Liver (tissue), 9 donors: ENCODE measurements around the gene GANC. TPM values are rescaled to one million over a fixed set of nuclear protein-coding genes. Genes with fewer than 3 reads are reported as not detected.

Source experiments
- DNase-seq: peaks from one replicate; pipeline ENCODE4 v3.0.0-alpha.2; 2017; ENCODE audit warnings: low spot score
- H3K27ac ChIP-seq, 2 donors: one replicate each; pipeline ENCODE4 v1.7.0; 2013; ENCODE audit warnings: inconsistent platforms in 2 of 2, low read length in 2 of 2, control low read depth in 1 of 2, low read depth in 1 of 2, mild to moderate bottlenecking in 1 of 2
- H3K27me3 ChIP-seq, 4 donors: one replicate each; pipeline versions ENCODE4 v1.6.1 to v1.7.0; 2013; ENCODE audit warnings: low read length in 3 of 4, inconsistent platforms in 1 of 4, mild to moderate bottlenecking in 1 of 4, moderate library complexity in 1 of 4; ENCODE audit not compliant: control insufficient read depth in 4 of 4, insufficient read depth in 4 of 4
- H3K36me3 ChIP-seq, 4 donors: one replicate each; pipeline versions ENCODE4 v1.6.1 to v1.7.0; 2013; ENCODE audit warnings: low read length in 3 of 4, mild to moderate bottlenecking in 3 of 4, low read depth in 1 of 4, moderate library complexity in 1 of 4; ENCODE audit not compliant: control insufficient read depth in 4 of 4, insufficient read depth in 3 of 4
- H3K4me1 ChIP-seq, 4 donors: one replicate each; pipeline versions ENCODE4 v1.6.1 to v1.7.0; 2013; ENCODE audit warnings: low read length in 3 of 4, mild to moderate bottlenecking in 3 of 4, moderate library complexity in 1 of 4; ENCODE audit not compliant: control insufficient read depth in 4 of 4, insufficient read depth in 4 of 4
- H3K4me3 ChIP-seq, 3 donors: one replicate each; pipeline versions ENCODE4 v1.6.1 to v1.7.0; 2013; ENCODE audit warnings: low read length in 3 of 3, control low read depth in 1 of 3, low read depth in 1 of 3, mild to moderate bottlenecking in 1 of 3
- H3K9ac ChIP-seq, 2 donors: one replicate each; pipeline ENCODE4 v1.7.0; 2013; ENCODE audit warnings: low read length in 2 of 2, mild to moderate bottlenecking in 2 of 2, moderate library complexity in 2 of 2, control low read depth in 1 of 2, low read depth in 1 of 2
- H3K9me3 ChIP-seq, 4 donors: one replicate each; pipeline versions ENCODE4 v1.6.1 to v1.7.0; 2013; ENCODE audit warnings: low read length in 3 of 4; ENCODE audit not compliant: control insufficient read depth in 4 of 4
- ATF3 ChIP-seq: IDR thresholded peaks from 2 replicates; pipeline ENCODE4 v1.6.1; 2016; ENCODE audit warnings: antibody characterized with exemption
- CTCF ChIP-seq: fragments of 150-350 bp; IDR thresholded peaks from 2 replicates; pipeline ENCODE4 v1.5.1; 2017; ENCODE audit warnings: improper control_type of control experiment, low read depth, low read length; ENCODE audit not compliant: missing input control
- EGR1 ChIP-seq, 2 donors: IDR thresholded peaks; 2 replicates each; pipeline ENCODE4 v1.6.1; 2016 to 2018; ENCODE audit warnings: antibody characterized with exemption in 2 of 2, low read depth in 2 of 2
- FOXA1 ChIP-seq: IDR thresholded peaks from 2 replicates; pipeline ENCODE4 v1.6.1; 2016; ENCODE audit warnings: antibody characterized with exemption
- FOXA2 ChIP-seq: IDR thresholded peaks from 2 replicates; pipeline ENCODE4 v1.6.1; 2016; ENCODE audit warnings: antibody characterized with exemption
- GABPA ChIP-seq, 2 donors: IDR thresholded peaks in 1 of 2; conservative IDR thresholded peaks in 1 of 2; 2 replicates each; pipeline ENCODE4 v1.6.1; 2016; ENCODE audit warnings: antibody characterized with exemption in 2 of 2, mild to moderate bottlenecking in 1 of 2, moderate library complexity in 1 of 2
- HNF4A ChIP-seq, 2 donors: conservative IDR thresholded peaks; 2 replicates each; pipeline ENCODE4 v1.6.1; 2016; ENCODE audit warnings: antibody characterized with exemption in 2 of 2, mild to moderate bottlenecking in 2 of 2
- HNF4G ChIP-seq: IDR thresholded peaks from 2 replicates; pipeline ENCODE4 v1.6.1; 2016; ENCODE audit warnings: antibody characterized with exemption
- JUND ChIP-seq, 2 donors: IDR thresholded peaks; 2 replicates each; pipeline ENCODE4 v1.6.1; 2016; ENCODE audit warnings: antibody characterized with exemption in 2 of 2
- NR2F2 ChIP-seq: IDR thresholded peaks from 2 replicates; pipeline ENCODE4 v1.6.1; 2016; ENCODE audit warnings: antibody characterized with exemption
- RAD21 ChIP-seq, 2 donors: IDR thresholded peaks; 2 replicates each; pipeline ENCODE4 v1.6.1; 2016; ENCODE audit warnings: antibody characterized with exemption in 2 of 2, mild to moderate bottlenecking in 2 of 2
- REST ChIP-seq: IDR thresholded peaks from 2 replicates; pipeline ENCODE4 v1.6.1; 2016; ENCODE audit warnings: antibody characterized with exemption, mild to moderate bottlenecking
- RXRA ChIP-seq, 2 donors: IDR thresholded peaks; 2 replicates each; pipeline ENCODE4 v1.6.1; 2017 to 2018; ENCODE audit warnings: antibody characterized with exemption in 2 of 2, mild to moderate bottlenecking in 1 of 2
- SP1 ChIP-seq: IDR thresholded peaks from 2 replicates; pipeline ENCODE4 v1.6.1; 2018; ENCODE audit warnings: antibody characterized with exemption, mild to moderate bottlenecking
- TAF1 ChIP-seq: conservative IDR thresholded peaks from 2 replicates; pipeline ENCODE4 v1.6.1; 2016; ENCODE audit warnings: antibody characterized with exemption, mild to moderate bottlenecking
- YY1 ChIP-seq: IDR thresholded peaks from 2 replicates; pipeline ENCODE4 v1.6.1; 2016; ENCODE audit warnings: antibody characterized with exemption, mild to moderate bottlenecking
- ZBTB33 ChIP-seq: IDR thresholded peaks from 2 replicates; pipeline ENCODE4 v1.6.1; 2016; ENCODE audit warnings: antibody characterized with exemption
- WGBS: extraction: QIAGEN DNeasy Blood & Tissue Kit; methylation state at CpG from one replicate; pipeline ENCODE4 v1.1.7; 2013; 5-methylcytosine and 5-hydroxymethylcytosine counted together
- polyA plus RNA-seq, 2 donors: library from polyadenylated mRNA; stranded (reverse) in 1 of 2; unstranded in 1 of 2; fragments of 200-250 nt in 1 of 2; fragments of >200 nt in 1 of 2; fragmentation: Nextera tagmentation in 1 of 2; extraction: Ambion mirVana in 1 of 2; gene quantifications; one replicate each; pipeline versions ENCODE4 v1.2.1 to v1.2.3, GENCODE V29; 2013 to 2015
- total RNA-seq, 2 donors: library from RNA; depleted of rRNA; stranded (reverse); fragments of >200 nt; gene quantifications; one replicate each; pipeline ENCODE4 v1.2.3, GENCODE V29; 2014
- TF ChIP-seq, protein P1 (sequence below): IDR thresholded peaks from 2 replicates; pipeline ENCODE4 v1.6.1; 2016; ENCODE audit warnings: antibody characterized with exemption
- donor health status: healthy.
- donor health status: healthy.
- donor health status: healthy.
- donor health status: healthy.
- donor health status: healthy.

Gene GANC, protein sequence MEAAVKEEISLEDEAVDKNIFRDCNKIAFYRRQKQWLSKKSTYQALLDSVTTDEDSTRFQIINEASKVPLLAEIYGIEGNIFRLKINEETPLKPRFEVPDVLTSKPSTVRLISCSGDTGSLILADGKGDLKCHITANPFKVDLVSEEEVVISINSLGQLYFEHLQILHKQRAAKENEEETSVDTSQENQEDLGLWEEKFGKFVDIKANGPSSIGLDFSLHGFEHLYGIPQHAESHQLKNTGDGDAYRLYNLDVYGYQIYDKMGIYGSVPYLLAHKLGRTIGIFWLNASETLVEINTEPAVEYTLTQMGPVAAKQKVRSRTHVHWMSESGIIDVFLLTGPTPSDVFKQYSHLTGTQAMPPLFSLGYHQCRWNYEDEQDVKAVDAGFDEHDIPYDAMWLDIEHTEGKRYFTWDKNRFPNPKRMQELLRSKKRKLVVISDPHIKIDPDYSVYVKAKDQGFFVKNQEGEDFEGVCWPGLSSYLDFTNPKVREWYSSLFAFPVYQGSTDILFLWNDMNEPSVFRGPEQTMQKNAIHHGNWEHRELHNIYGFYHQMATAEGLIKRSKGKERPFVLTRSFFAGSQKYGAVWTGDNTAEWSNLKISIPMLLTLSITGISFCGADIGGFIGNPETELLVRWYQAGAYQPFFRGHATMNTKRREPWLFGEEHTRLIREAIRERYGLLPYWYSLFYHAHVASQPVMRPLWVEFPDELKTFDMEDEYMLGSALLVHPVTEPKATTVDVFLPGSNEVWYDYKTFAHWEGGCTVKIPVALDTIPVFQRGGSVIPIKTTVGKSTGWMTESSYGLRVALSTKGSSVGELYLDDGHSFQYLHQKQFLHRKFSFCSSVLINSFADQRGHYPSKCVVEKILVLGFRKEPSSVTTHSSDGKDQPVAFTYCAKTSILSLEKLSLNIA (N-terminal part only)
- 10 to 100 TPM in 1 of 2 donors, 1 to 10 TPM in 1; 7.0 to 28.9 TPM for total RNA-seq
- 10 to 100 TPM in 1 of 2 donors, 1 to 10 TPM in 1; 4.8 to 14.9 TPM for polyA plus RNA-seq

DNA sequence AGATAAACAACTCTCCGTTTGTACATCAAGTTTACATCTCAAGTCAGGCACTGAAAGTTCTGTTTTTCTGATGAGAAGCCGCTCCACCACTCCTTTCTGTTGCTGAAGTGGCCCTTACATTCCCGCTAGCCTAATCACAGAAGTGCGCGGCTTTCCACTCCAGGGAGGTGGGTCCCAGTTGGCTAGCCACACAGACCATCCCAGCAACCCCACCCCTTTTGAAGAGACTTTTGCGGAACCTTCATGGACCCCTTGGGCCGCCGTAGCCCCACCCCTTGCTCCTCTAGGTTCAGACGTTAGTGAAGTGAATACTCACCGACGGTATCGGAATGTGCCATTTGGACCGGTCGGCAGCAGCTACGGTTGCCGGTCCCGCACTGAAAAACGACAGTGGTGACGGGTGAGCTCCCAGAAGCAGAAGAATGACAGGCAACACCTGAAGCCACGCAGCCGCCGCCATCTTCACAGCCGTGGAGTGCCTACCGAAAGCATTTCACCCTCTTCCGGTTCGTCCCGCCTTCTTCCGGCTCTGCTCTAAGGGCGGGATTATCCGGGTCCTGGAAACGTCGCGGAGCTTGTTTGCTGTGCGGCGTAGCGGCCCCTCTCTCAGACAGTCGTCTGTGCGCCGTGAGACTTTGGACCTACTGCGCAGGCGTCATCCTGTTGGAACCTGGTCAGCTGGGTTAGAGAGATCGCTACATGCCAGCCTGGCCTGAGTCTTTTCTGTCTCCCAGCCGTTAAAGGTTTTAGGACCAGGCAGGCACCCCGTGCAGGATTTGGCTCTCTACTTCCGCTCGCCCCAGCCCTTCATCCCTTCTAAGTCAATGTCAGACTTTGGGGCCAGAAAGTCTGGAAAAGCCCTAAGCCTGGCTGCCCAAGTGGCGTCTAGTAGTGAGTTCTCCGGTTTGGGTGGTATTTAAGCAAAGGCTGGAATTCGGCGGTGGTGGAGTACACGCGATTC lies at the start of gene GANC, which contains the start of gene TMEM87A:
TSS of gene GANC (plus strand) at position 263 of the 961 bp plus-strand sequence. CDS start 1,281 bp downstream, outside the sequence.
TSS of gene TMEM87A (minus strand) at position 495 of the 961 bp plus-strand sequence. CDS start at position 460, 35 bp downstream.
- peak within 1 kb of the TSS; percentile 76 to 94 for H3K9ac ChIP-seq
- no peaks in the 10 kb centered on the region for H3K9me3 ChIP-seq
- no peaks in the 10 kb centered on the region for H3K27me3 ChIP-seq
- H3K4me3 ChIP-seq, result peak within 1 kb of the TSS; percentile 51 to 77 (median 70)
- peaks cover 0 to 42% (median 33%) of the 10 kb centered on the region in 4 donors for H3K4me1 ChIP-seq
- no peaks in the 10 kb centered on the region for H3K36me3 ChIP-seq
- under 1% methylated on average over 52 of the region's 52 CpGs for WGBS
- DNase-seq, result peak; percentile 93
- H3K27ac ChIP-seq, result peak within 1 kb of the TSS; percentile 83 to 91
- TF ChIP-seq NR2F2, result peak; percentile 76
- TF ChIP-seq EGR1 (IDR thresholded peaks at IDR 0.05; ENCODE audit: low read depth in 2 of 2), result peak; percentile 55 to 56
- peak; percentile 51 for TF ChIP-seq HNF4G
- peak; percentile 39 to 42 for TF ChIP-seq RAD21 (IDR thresholded peaks at IDR 0.05)
- no peak for TF ChIP-seq CTCF
- peak; percentile 99 for TF ChIP-seq YY1
- peak; percentile 89 to 97 for TF ChIP-seq GABPA (IDR thresholded peaks at IDR 0.05 in 1 of 2, conservative IDR thresholded peaks at IDR 0.05 in 1 of 2)
- peak; percentile 77 for TF ChIP-seq SP1
- TF ChIP-seq JUND (IDR thresholded peaks at IDR 0.05), result peak; percentile 32 to 61
- peak; percentile 72 for TF ChIP-seq TAF1
- peak; percentile 90 for TF ChIP-seq ZBTB33
- TF ChIP-seq FOXA1, result no peak
- TF ChIP-seq, protein P1, sequence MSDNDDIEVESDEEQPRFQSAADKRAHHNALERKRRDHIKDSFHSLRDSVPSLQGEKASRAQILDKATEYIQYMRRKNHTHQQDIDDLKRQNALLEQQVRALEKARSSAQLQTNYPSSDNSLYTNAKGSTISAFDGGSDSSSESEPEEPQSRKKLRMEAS, result peak; percentile 74
- peak; percentile 41 for TF ChIP-seq REST
- peak; percentile 78 to 89 for TF ChIP-seq HNF4A (conservative IDR thresholded peaks at IDR 0.05)
- TF ChIP-seq RXRA (IDR thresholded peaks at IDR 0.05), result peak; percentile 44 to 56
- peak; percentile 46 for TF ChIP-seq FOXA2
- peak; percentile 42 for TF ChIP-seq ATF3
